Neural cell (in vitro differentiated cells): ENCODE measurements around the gene TYW1B.
"Not testable (repeated sequence)": the region's sequence is repeated elsewhere in the genome, so short reads cannot be mapped to it uniquely, and the experiment has no call there.

ENCODE experiments used
- EP300 ChIP-seq: fragments of 450-650 bp; conservative IDR thresholded peaks from 2 replicates; pipeline ENCODE4 v1.6.1; 2014; ENCODE audit warnings: antibody characterized with exemption, mild to moderate bottlenecking, moderate library complexity; ENCODE audit not compliant: poor library complexity, severe bottlenecking
- EZH2 ChIP-seq: fragments of 200-600, 300-800 bp; shearing (Covaris generic), sonication (generic); IDR thresholded peaks from 2 replicates; pipeline ENCODE4 v1.6.1; 2014; ENCODE audit warnings: antibody characterized with exemption, low read length, borderline replicate concordance, mild to moderate bottlenecking; ENCODE audit not compliant: insufficient read depth, poor library complexity, severe bottlenecking
- MXI1 ChIP-seq: fragments of 450-650 bp; conservative IDR thresholded peaks from 2 replicates; pipeline ENCODE4 v1.6.1; 2014; ENCODE audit warnings: antibody characterized with exemption, mild to moderate bottlenecking; ENCODE audit not compliant: poor library complexity, severe bottlenecking
- POLR2AphosphoS5 ChIP-seq: IDR thresholded peaks from 2 replicates; pipeline ENCODE4 v1.6.1; 2012
- TF ChIP-seq, protein P1 (sequence below): fragments of 450-650 bp; IDR thresholded peaks from 2 replicates; pipeline ENCODE4 v1.5.1; 2014; ENCODE audit warnings: antibody characterized with exemption, mild to moderate bottlenecking, moderate library complexity; ENCODE audit not compliant: poor library complexity, severe bottlenecking

DNA sequence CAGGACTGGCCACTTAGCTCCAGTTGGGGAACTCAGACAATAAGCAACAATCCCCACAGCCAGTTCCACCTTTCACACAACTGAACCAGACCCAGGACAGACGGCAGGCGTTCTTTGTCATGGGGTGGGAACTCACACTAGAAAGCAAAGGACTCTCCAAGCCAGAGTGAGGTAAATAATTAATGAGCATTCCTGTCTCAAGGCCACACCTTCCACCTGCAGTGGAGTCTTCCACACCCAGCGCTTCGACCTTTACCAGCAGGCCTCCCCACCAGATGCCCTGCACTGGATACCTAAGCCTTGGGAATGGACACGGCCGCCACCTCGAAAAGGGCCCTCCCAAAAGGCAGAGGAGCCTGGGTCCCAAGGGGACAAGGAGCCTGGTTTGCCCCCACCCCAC lies 105.3 kb downstream of the TYW1B start:
- not testable (repeated sequence) for TF ChIP-seq POLR2AphosphoS5, EP300, EZH2, MXI1
- TF ChIP-seq, protein P1, sequence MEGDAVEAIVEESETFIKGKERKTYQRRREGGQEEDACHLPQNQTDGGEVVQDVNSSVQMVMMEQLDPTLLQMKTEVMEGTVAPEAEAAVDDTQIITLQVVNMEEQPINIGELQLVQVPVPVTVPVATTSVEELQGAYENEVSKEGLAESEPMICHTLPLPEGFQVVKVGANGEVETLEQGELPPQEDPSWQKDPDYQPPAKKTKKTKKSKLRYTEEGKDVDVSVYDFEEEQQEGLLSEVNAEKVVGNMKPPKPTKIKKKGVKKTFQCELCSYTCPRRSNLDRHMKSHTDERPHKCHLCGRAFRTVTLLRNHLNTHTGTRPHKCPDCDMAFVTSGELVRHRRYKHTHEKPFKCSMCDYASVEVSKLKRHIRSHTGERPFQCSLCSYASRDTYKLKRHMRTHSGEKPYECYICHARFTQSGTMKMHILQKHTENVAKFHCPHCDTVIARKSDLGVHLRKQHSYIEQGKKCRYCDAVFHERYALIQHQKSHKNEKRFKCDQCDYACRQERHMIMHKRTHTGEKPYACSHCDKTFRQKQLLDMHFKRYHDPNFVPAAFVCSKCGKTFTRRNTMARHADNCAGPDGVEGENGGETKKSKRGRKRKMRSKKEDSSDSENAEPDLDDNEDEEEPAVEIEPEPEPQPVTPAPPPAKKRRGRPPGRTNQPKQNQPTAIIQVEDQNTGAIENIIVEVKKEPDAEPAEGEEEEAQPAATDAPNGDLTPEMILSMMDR = not testable (repeated sequence)
